ENCODE measurements around the gene SPECC1.
"Not testable (repeated sequence)": the region's sequence is repeated elsewhere in the genome, so short reads cannot be mapped to it uniquely, and the experiment has no call there.

SPECC1 gene

GRCh38 chr17:20257798-20258197, 248.6 kb downstream of the SPECC1 start:
- H3K4me3 ChIP-seq (ENCODE audit: control insufficient read depth, low read depth, low read length): no peak overlapping the region
- DNase-seq (ENCODE audit: low read depth): no peak
- TF ChIP-seq CTCF (IDR thresholded peaks at IDR 0.05; ENCODE audit: control insufficient read depth, insufficient read depth, low read depth, low read length, missing control alignments): no peak

GRCh38 chr17:20259668-20260067, 250.5 kb downstream of the SPECC1 start:
- TF ChIP-seq CTCF (IDR thresholded peaks at IDR 0.05; ENCODE audit: control insufficient read depth, insufficient read depth, low read depth, low read length, missing control alignments): no peak
- no peak overlapping the region for H3K4me3 ChIP-seq (ENCODE audit: control insufficient read depth, low read depth, low read length)
- no peak for DNase-seq (ENCODE audit: low read depth)

GRCh38 chr17:20260268-20260667, 251.1 kb downstream of the SPECC1 start:
- no peak for TF ChIP-seq CTCF (IDR thresholded peaks at IDR 0.05; ENCODE audit: control insufficient read depth, insufficient read depth, low read depth, low read length, missing control alignments)
- DNase-seq (ENCODE audit: low read depth): no peak
- H3K4me3 ChIP-seq (ENCODE audit: control insufficient read depth, low read depth, low read length): no peak overlapping the region

- DNase-seq (ENCODE audit: low read depth): no peak
- no peak overlapping the region for H3K4me3 ChIP-seq (ENCODE audit: control insufficient read depth, low read depth, low read length)
- no peak for TF ChIP-seq CTCF (IDR thresholded peaks at IDR 0.05; ENCODE audit: control insufficient read depth, insufficient read depth, low read depth, low read length, missing control alignments)
Observed at GRCh38 chr17:20262226-20263114, 253.3 kb downstream of the SPECC1 start.

- DNase-seq (ENCODE audit: low read depth); H3K4me3 ChIP-seq (ENCODE audit: control insufficient read depth, low read depth, low read length): not testable (repeated sequence)
Observed at GRCh38 chr17:20263115-20263433, 253.9 kb downstream of the SPECC1 start.

- H3K4me3 ChIP-seq (ENCODE audit: control insufficient read depth, low read depth, low read length): no peak overlapping the region
- no peak for TF ChIP-seq CTCF (IDR thresholded peaks at IDR 0.05; ENCODE audit: control insufficient read depth, insufficient read depth, low read depth, low read length, missing control alignments)
- DNase-seq (ENCODE audit: low read depth): peak; percentile 31
Observed at GRCh38 chr17:20263595-20263994, 254.4 kb downstream of the SPECC1 start.

- TF ChIP-seq CTCF (IDR thresholded peaks at IDR 0.05; ENCODE audit: control insufficient read depth, insufficient read depth, low read depth, low read length, missing control alignments): no peak
- no peak overlapping the region for H3K4me3 ChIP-seq (ENCODE audit: control insufficient read depth, low read depth, low read length)
Observed at GRCh38 chr17:20264996-20265395, 255.8 kb downstream of the SPECC1 start.

More at GRCh38 chr17:20264996-20265395, 255.8 kb downstream of the SPECC1 start:
- no peak for DNase-seq (ENCODE audit: low read depth)

All from AG09309 (cell line).